Trophoblast cell (in vitro differentiated cells and primary cell): Measurements from ENCODE around the gene SF3B3.

Source experiments
- DNase-seq, 2 donors: peaks; one replicate each; pipeline ENCODE4 v3.0.0-alpha.2; 2016
- H2AFZ ChIP-seq: 2 replicates; pipeline ENCODE4 v1.6.1; 2013; ENCODE audit warnings: low read length, moderate library complexity, mild to moderate bottlenecking; ENCODE audit not compliant: insufficient read depth, poor library complexity
- H2AK5ac ChIP-seq: 2 replicates; pipeline ENCODE4 v1.6.1; 2013; ENCODE audit warnings: mild to moderate bottlenecking, low read length
- H2BK120ac ChIP-seq: 2 replicates; pipeline ENCODE4 v1.6.1; 2013; ENCODE audit warnings: low read length, mild to moderate bottlenecking, moderate library complexity; ENCODE audit not compliant: insufficient read depth, poor library complexity
- H2BK12ac ChIP-seq: 2 replicates; pipeline ENCODE4 v1.6.1; 2013; ENCODE audit warnings: mild to moderate bottlenecking, low read length, moderate library complexity
- H2BK5ac ChIP-seq: 2 replicates; pipeline ENCODE4 v1.6.1; 2013; ENCODE audit warnings: low read length, low read depth, moderate library complexity, mild to moderate bottlenecking; ENCODE audit not compliant: poor library complexity
- H3K14ac ChIP-seq: 2 replicates; pipeline ENCODE4 v1.6.1; 2013; ENCODE audit warnings: mild to moderate bottlenecking, low read length
- H3K18ac ChIP-seq: 2 replicates; pipeline ENCODE4 v1.6.1; 2013; ENCODE audit warnings: mild to moderate bottlenecking, low read length
- H3K23ac ChIP-seq: 2 replicates; pipeline ENCODE4 v1.6.1; 2013; ENCODE audit warnings: low read length
- H3K27ac ChIP-seq: 2 replicates; pipeline ENCODE4 v1.5.1; 2013; ENCODE audit warnings: low read depth, mild to moderate bottlenecking, inconsistent platforms, low read length, moderate library complexity
- H3K27me3 ChIP-seq: 2 replicates; pipeline ENCODE4 v1.6.1; 2013; ENCODE audit warnings: inconsistent platforms, mild to moderate bottlenecking, low read length, moderate library complexity; ENCODE audit not compliant: insufficient read depth
- H3K36me3 ChIP-seq, 2 experiments: 1 replicate in 1 of 2; 2 replicates in 1 of 2; pipeline ENCODE4 v1.6.1; 2013; ENCODE audit warnings: low read length in 2 of 2, mild to moderate bottlenecking in 2 of 2, moderate library complexity in 1 of 2; ENCODE audit not compliant: insufficient read depth in 2 of 2, control insufficient read depth in 1 of 2
- H3K4ac ChIP-seq: 2 replicates; pipeline ENCODE4 v1.6.1; 2013; ENCODE audit warnings: low read depth, mild to moderate bottlenecking, low read length, moderate library complexity
- H3K4me1 ChIP-seq, 2 experiments: 1 replicate in 1 of 2; 2 replicates in 1 of 2; pipeline ENCODE4 v1.6.1; 2013; ENCODE audit warnings: low read length in 2 of 2, mild to moderate bottlenecking in 2 of 2, moderate library complexity in 1 of 2; ENCODE audit not compliant: insufficient read depth in 2 of 2, control insufficient read depth in 1 of 2
- H3K4me2 ChIP-seq: 2 replicates; pipeline ENCODE4 v1.6.1; 2013; ENCODE audit warnings: inconsistent platforms, mild to moderate bottlenecking, low read length, moderate library complexity
- H3K4me3 ChIP-seq: 2 replicates; pipeline ENCODE4 v1.5.1; 2013; ENCODE audit warnings: mild to moderate bottlenecking, low read depth, low read length, inconsistent platforms
- H3K79me1 ChIP-seq: one replicate; pipeline ENCODE4 v1.6.1; 2013; ENCODE audit warnings: low read length
- H3K79me2 ChIP-seq: 2 replicates; pipeline ENCODE4 v1.6.1; 2013; ENCODE audit warnings: low read length, mild to moderate bottlenecking; ENCODE audit not compliant: control insufficient read depth, insufficient read depth, poor library complexity
- H3K9ac ChIP-seq: 2 replicates; pipeline ENCODE4 v1.6.1; 2013; ENCODE audit warnings: mild to moderate bottlenecking, low read length
- H3K9me3 ChIP-seq: 2 replicates; pipeline ENCODE4 v1.6.1; 2013; ENCODE audit warnings: low read depth, mild to moderate bottlenecking, control low read depth, inconsistent platforms, low read length; ENCODE audit not compliant: insufficient read depth
- H4K12ac ChIP-seq: 2 replicates; pipeline ENCODE4 v1.6.1; 2013; ENCODE audit warnings: low read depth, mild to moderate bottlenecking, low read length, moderate library complexity
- H4K8ac ChIP-seq: 2 replicates; pipeline ENCODE4 v1.6.1; 2013; ENCODE audit warnings: low read depth, mild to moderate bottlenecking, low read length, moderate library complexity
- H4K91ac ChIP-seq: one replicate; pipeline ENCODE4 v1.6.1; 2013; ENCODE audit warnings: low read depth, mild to moderate bottlenecking, low read length, moderate library complexity
- WGBS: extraction: QIAGEN DNeasy Blood & Tissue Kit; methylation state at CpG from one replicate; pipeline ENCODE4 v1.1.7; 2013; ENCODE audit warnings: missing lambda C conversion rate; ENCODE audit not compliant: insufficient read length, insufficient coverage; ENCODE audit errors: extremely low coverage; 5-methylcytosine and 5-hydroxymethylcytosine counted together

SF3B3 gene

GRCh38 chr16:70552675-70553074 lies 29.1 kb downstream of the SF3B3 start:
- Histone ChIP-seq H3K36me3 (peaks cover 28 to 71% of the 10 kb centered on the region in 2 experiments), H2AK5ac (no peak overlapping the region), H2BK120ac (no peak overlapping the region), H2BK12ac (no peak overlapping the region), H3K27ac (no peak overlapping the region), H3K14ac (no peak overlapping the region), H3K18ac (no peak overlapping the region), H3K4me2 (no peak overlapping the region), H4K8ac (no peak overlapping the region), H2BK5ac (no peak overlapping the region), H3K27me3 (no peaks in the 10 kb centered on the region), H3K4ac (no peak overlapping the region), H3K4me1 (no peaks in the 10 kb centered on the region), H3K23ac (no peak overlapping the region), H2AFZ (no peak overlapping the region), H3K79me2 (no peaks in the 10 kb centered on the region), H3K9me3 (no peaks in the 10 kb centered on the region), H3K9ac (no peak overlapping the region), H3K79me1 (no peaks in the 10 kb centered on the region), H4K12ac (no peak overlapping the region), H3K4me3 (no peak overlapping the region), H4K91ac (no peak overlapping the region)
- no CpG with 5 or more reads among the region's 8 CpGs for WGBS
- DNase-seq, result no peak

GRCh38 chr16:70553645-70554044 lies 30.0 kb downstream of the SF3B3 start:
- H3K79me1 ChIP-seq, result no peaks in the 10 kb centered on the region
- no peak overlapping the region for H3K18ac ChIP-seq
- no peak overlapping the region for H3K4me2 ChIP-seq
- no peaks in the 10 kb centered on the region for H3K9me3 ChIP-seq
- H3K14ac ChIP-seq, result no peak overlapping the region
- H2BK12ac ChIP-seq, result no peak overlapping the region
- no peak overlapping the region for H4K8ac ChIP-seq
- no peak overlapping the region for H3K23ac ChIP-seq
- H2BK5ac ChIP-seq, result no peak overlapping the region
- no peaks in the 10 kb centered on the region for H3K79me2 ChIP-seq
- H3K4me1 ChIP-seq, result no peaks in the 10 kb centered on the region
- H3K9ac ChIP-seq, result no peak overlapping the region
- no peak overlapping the region for H4K12ac ChIP-seq
- no peak overlapping the region for H2AK5ac ChIP-seq
- no peak overlapping the region for H3K4me3 ChIP-seq
- no peak for DNase-seq
- no peaks in the 10 kb centered on the region for H3K27me3 ChIP-seq
- no peak overlapping the region for H3K27ac ChIP-seq
- peaks cover 29 to 68% of the 10 kb centered on the region in 2 experiments for H3K36me3 ChIP-seq
- no peak overlapping the region for H2BK120ac ChIP-seq
- H2AFZ ChIP-seq, result no peak overlapping the region
- H3K4ac ChIP-seq, result no peak overlapping the region
- H4K91ac ChIP-seq, result no peak overlapping the region

GRCh38 chr16:70556063-70556462 lies 32.4 kb downstream of the SF3B3 start:
- no peaks in the 10 kb centered on the region for H3K27me3 ChIP-seq
- no peak overlapping the region for H2AK5ac ChIP-seq
- no peak overlapping the region for H3K27ac ChIP-seq
- WGBS, result no CpG with 5 or more reads among the region's 3 CpGs
- no peak overlapping the region for H3K4ac ChIP-seq
- H3K18ac ChIP-seq, result no peak overlapping the region
- no peak overlapping the region for H4K8ac ChIP-seq
- no peak overlapping the region for H3K14ac ChIP-seq
- no peak overlapping the region for H3K4me3 ChIP-seq
- H3K79me2 ChIP-seq, result no peaks in the 10 kb centered on the region
- no peaks in the 10 kb centered on the region for H3K79me1 ChIP-seq
- no peak overlapping the region for H3K4me2 ChIP-seq
- H3K23ac ChIP-seq, result no peak overlapping the region
- H2BK12ac ChIP-seq, result no peak overlapping the region
- no peak overlapping the region for H2AFZ ChIP-seq
- H3K36me3 ChIP-seq, result peaks cover 36 to 67% of the 10 kb centered on the region in 2 experiments
- H3K9ac ChIP-seq, result no peak overlapping the region
- H4K91ac ChIP-seq, result no peak overlapping the region
- no peaks in the 10 kb centered on the region for H3K4me1 ChIP-seq
- no peak overlapping the region for H2BK5ac ChIP-seq
- H3K9me3 ChIP-seq, result no peaks in the 10 kb centered on the region
- H4K12ac ChIP-seq, result no peak overlapping the region
- no peak overlapping the region for H2BK120ac ChIP-seq
- no peak for DNase-seq

GRCh38 chr16:70561623-70562022 lies 38.0 kb downstream of the SF3B3 start:
- WGBS, result no CpG with 5 or more reads among the region's 9 CpGs
- H3K9ac ChIP-seq, result no peak overlapping the region
- no peak overlapping the region for H3K4me2 ChIP-seq
- peaks cover 49 to 70% of the 10 kb centered on the region in 2 experiments for H3K36me3 ChIP-seq
- no peaks in the 10 kb centered on the region for H3K79me1 ChIP-seq
- no peaks in the 10 kb centered on the region for H3K9me3 ChIP-seq
- H3K79me2 ChIP-seq, result no peaks in the 10 kb centered on the region
- H2AK5ac ChIP-seq, result no peak overlapping the region
- H3K23ac ChIP-seq, result no peak overlapping the region
- no peak overlapping the region for H2AFZ ChIP-seq
- no peak overlapping the region for H3K18ac ChIP-seq
- no peaks in the 10 kb centered on the region for H3K27me3 ChIP-seq
- no peak overlapping the region for H4K8ac ChIP-seq
- H3K4ac ChIP-seq, result no peak overlapping the region
- H2BK12ac ChIP-seq, result no peak overlapping the region
- DNase-seq, result no peak
- H4K91ac ChIP-seq, result no peak overlapping the region
- no peak overlapping the region for H2BK5ac ChIP-seq
- no peaks in the 10 kb centered on the region for H3K4me1 ChIP-seq
- H3K4me3 ChIP-seq, result no peak overlapping the region
- no peak overlapping the region for H4K12ac ChIP-seq
- no peak overlapping the region for H2BK120ac ChIP-seq
- no peak overlapping the region for H3K14ac ChIP-seq
- H3K27ac ChIP-seq, result no peak overlapping the region
